RPMI7951 (cell line): ENCODE data around the gene COL15A1. TPM values are rescaled to one million over a fixed set of nuclear protein-coding genes. Genes with fewer than 3 reads are reported as not detected.

ENCODE experiments used
- DNase-seq: peaks from one replicate; pipeline ENCODE4 v3.0.0-alpha.2; 2012; ENCODE audit warnings: low read depth
- total RNA-seq: library from RNA; depleted of rRNA; stranded (reverse); fragments of >200 nt; shearing (Covaris generic); gene quantifications from 2 replicates; pipeline ENCODE4 v1.2.3, GENCODE V29; 2014

Gene COL15A1
- total RNA-seq, 1 experiment from 2014 or later, result 20.2 TPM

DNA sequence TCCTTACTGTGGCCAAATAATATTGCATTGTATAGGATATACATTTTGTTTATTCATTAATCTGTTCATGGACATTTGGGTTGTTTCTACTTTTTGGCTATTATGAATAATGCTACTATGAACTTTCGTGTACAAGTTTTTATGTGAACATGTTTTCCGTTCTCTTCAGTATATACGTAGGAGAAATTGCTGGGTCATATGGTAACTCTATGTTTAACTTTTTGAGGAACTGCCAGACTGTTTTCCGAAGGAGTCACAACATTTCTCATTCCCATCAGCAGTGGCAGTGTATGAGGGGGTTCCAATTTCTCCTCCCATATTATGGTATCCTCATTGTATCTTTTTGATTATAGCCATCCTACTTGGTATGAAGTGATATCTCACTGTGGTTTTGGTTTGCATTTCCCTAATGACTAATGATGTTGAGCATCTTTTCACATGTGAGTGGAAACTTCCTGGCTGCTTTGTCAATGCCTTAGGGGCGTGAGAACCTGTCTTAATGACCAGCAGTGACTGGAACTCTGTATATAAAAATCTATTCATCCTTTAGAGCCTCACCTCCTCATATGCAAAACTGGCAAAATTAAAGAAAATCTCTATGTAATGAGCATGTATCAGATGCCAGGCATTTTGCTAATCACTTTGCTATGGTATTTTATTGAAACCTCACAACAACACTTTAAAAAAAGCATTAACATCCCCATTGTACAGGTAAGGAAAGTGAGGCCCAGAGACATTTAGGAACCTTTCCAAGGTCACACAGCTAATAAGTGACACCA lies 113.4 kb downstream of the COL15A1 start:
- DNase-seq, result peak; percentile 95

DNA sequence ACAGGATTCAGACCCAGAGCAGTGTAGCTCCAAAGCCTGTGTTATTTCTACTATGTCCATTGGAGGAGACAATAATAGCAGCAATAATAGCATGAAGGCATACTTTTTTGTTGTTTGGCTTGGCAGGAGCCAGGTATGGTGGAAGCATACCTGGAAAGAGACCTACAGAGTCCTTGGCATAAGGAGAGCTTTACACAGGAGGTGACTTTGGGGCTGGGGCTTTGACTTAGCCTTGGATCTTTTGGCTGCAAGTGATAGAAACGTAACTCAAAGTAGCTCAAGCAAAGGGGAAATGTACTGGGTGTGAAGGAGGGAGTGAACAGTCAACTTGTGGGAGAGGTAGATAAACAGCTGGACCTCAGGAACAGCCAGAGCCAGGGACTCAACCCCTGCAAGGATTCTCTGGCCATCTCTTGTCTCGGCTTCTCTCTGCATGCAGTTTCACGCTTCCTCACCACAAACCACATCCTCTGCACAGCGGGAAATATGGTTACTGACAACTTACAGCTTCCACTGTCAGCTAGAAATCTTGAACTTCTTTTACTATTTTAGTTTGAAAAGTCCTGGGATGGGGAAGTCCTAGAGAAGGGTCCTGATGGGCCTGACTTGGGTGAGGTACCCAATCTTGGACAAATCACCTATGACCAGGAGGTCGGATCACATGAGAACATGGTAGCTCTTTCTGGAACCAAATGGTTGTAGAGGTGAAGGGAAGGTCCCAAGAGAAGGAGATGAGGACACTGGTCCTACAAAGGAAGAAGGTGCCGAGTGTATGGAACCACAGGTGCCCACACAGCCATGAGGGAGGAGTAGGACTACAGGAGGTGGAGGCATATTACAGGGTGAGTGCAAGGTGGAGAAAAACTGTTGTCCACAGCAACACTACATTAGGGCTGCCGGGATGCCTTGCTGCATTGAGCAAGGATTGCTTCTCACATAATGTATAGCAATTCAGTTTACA lies 114.2 kb downstream of the COL15A1 start:
- DNase-seq, result peak; percentile 97

DNA sequence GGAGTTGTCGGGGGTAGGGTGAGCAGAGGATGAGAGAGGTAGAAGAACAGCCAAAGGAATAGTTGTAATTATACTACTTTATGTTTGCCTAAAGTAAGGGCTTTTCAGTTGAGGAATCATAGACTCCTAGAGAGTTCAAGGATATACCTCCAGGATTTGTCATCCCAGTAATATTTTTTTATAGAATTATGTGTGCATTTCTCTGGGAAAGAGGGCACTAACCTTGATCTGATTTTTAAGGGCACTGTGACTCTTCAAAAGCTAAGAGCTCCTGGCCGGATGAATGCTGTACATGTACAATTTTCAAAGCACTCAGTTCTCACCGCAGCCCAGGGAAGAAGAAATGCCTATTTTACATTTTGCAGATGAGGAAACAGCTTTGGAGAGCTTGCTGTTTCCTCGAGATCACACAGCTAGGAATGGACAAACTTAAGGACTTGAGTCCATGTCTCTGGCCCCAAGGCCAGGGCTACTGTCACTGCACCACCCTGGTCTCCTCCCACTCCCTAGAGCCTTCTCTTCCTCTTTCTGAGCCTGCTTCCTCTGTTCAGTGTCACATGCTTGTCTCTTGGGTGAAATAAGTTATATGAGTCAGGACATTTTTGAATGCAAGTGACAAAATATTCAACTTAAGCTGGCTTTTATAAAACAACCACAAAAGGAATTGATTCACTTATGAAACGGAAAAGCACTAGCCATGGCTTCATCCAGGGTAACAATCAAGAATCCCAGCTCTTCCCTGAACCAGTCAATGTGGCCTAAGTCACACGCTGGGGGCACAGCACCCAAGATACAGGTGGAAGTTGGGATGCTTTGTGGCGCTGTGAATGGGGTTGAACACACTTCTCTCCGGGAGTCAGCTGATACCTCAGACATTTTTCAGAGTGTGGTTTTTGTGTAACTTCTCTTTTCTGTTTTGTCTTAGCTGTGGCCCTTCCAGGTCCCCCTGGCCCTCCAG lies 115.5 kb downstream of the COL15A1 start:
- DNase-seq, result peak; percentile 27

DNA sequence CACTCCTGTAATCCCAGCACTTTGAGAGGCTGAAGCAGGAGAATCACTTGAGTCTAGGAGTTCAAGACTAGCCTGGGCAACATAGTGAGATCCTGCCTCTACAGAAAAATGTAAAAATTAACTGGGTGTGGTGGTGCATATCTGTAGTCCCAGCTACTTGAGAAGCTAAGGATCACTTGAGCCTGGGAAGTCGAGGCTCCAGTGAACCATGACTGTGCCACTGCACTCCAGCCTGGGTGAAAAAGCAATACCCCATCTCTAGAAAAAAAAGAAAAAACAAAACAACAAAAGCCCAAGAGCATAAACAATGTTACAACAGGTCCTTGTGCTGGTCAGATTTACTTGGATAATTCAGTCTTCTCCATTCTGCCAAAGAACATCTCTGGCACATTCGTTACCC lies 116.9 kb downstream of the COL15A1 start:
- no peak for DNase-seq

DNA sequence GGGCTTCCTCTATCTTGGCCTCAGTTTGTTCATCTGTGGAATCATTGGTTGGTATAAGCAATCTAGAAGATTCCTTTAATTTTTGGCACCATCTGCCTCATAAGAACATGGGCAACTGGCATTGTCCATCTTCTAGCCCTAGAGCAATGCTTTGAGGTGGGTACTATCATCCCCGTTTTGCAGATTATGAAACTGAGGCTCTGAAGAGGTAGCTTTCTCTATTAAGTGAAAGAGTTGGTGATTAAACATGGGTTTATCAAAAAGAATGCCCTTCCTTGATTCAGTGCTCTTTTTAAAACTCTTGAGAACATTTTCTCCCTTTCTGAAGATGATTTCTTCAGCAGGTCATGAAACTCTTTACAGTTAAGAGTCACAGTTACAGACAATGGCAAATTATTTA lies 118.8 kb downstream of the COL15A1 start:
- DNase-seq, result no peak

DNA sequence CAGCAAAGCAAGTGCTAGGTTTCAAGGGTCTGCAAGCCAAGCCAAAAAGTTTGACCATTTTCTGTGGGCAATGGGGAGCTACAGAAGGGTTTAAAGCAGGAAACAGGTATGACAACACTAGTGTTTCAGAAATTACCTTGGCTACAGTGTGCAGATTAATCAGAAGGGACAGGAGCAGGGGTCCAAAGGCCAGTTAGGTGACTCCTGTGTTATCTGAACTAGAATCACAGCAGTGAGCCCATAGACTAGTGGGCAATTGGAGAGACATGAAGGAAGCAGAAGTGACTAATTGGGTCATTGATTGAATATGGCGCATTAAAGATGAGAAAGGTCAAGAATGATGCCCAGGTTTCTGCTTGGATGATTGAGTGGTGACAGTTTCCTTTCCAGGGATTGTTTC lies 119.8 kb downstream of the COL15A1 start:
- no peak for DNase-seq

DNA sequence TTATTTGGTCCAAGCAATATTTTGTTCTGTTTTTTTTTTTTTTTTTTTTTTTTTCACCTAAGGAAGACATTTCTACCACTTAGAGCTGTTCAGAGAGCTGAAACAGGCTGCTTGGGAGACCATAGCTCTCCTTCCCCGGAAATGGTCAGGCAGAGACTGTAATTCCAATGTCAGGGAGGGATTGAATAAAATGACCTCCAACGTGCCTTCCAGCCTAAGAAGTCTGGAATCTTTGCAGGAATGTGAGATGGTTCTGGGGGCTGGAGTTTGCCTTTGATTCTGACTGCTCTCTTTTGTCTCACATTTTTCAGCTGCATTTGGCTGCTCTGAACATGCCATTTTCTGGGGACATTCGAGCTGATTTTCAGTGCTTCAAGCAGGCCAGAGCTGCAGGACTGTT lies 122.9 kb downstream of the COL15A1 start:
- no peak for DNase-seq

DNA sequence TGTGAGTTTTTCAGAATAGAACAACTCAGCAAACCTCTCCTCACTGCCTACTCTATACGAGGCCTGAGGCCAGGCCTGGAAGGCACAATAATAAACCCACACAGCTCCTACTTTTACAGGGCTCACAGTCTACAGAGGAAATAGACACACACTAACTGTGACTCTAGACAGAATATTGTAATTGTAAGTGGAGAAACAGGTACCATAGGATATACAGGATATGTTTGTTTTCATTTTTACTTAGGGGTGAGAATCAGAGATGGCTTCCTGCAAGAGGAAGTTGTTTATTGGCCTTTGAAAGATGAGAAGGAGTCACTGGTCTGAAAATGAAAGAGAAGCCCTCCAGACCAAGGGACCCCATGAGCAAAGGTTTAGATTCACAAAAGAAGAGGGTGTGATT lies 125.4 kb downstream of the COL15A1 start:
- no peak for DNase-seq

DNA sequence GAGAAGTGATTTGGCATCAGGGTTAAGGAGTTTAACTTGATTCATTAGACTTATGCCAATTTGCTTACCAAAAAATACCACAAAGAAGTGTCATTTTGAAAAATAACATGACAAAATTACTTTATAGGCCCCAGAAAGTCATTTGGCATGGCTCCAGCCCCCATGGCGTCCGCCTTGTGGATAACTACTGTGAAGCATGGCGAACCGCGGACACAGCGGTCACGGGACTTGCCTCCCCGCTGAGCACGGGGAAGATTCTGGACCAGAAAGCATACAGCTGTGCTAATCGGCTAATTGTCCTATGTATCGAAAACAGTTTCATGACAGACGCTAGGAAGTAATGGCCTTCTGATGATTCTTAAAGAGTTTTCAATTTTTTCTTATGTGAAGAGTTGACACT lies 125.8 kb downstream of the COL15A1 start:
- DNase-seq, result no peak

DNA sequence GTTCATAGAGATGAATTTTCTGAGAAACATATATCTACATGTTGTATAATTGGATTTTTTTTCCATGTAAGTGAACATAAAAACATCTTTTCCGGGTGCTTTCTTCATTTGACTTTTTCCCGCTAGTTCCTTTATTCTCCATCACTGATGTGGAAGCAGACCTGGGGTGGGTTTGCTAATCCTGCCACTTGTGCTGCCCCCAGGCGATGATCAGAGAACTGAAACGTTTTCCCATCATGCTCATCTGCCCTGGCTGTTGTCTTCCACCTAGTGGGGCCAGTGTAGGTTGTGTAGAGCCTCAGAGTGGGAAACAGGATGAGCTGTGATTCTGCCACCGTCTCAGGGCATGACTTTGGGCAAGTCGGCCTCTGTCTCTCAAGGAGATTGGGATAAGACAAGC lies 127.0 kb downstream of the COL15A1 start:
- DNase-seq, result no peak

DNA sequence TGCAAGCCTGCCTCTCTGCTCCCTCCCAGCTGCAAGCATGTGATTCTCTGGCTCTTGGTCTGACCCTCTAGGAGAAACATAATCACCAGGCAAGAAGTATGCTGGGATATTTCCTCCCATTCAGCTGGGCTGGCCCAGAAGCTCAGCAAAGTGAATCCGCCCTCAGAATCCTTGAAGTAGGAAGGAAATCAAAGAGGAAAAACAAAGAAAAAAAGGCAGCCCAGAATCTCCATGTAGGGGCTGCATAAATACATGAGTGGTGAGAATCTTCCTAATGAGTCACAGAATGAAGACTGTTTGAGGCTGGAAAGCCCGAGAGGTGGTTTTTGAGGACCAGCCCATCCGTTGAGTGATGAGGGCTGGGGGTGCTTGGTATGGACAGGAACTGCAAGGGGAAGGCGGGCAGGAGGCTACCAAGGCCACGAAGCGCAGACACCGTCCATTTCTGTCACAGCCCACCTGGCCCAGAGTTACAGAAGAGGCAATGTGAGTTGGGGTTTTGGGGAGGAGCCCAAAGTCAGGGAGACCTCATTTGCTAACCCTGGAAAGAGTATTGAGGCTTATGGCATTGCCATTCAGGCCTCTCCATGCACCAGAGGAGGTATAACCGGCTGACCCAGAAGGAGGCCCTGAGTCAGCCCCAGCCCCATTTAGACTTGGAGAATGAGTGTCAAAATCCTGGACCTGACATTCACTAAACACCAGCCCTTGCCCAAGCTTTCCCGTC lies 127.8 kb downstream of the COL15A1 start:
- no peak for DNase-seq

DNA sequence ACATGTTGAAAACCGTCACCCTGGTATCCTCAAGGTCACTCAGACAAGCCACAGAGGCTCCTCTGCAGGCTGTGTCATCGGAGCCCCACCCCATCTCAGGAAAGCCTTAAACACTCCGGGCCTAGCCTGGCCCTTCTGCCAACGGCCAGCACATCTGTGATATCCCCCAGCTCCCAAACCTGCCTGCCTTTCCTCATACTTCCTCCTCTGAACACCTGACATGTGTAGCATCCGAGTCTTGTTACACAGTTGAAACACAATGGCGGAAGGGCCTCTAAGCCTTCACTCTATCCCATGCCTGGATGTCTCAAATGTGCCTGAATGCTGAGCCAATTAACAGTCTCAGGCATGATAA lies 128.3 kb downstream of the COL15A1 start:
- DNase-seq, result peak; percentile 40

DNA sequence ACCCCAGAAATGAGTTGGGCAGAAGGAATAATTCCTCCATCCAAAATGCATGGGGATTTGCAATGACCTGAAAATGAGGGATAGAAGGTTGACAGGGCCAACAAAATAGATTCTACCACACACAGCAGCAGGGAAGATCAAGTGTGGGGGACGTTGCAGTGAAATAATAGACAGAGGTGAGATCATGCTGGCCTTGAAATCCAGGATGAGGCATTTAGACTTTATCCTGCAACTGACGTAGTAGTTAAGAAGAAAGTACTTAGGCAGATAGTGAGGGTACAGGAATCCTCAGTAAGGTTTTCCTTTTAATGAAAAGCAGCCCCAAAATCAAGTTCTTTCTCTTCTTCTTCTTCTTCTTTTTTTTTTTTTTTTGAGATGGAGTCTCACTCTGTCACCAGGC lies 129.6 kb downstream of the COL15A1 start:
- no peak for DNase-seq

DNA sequence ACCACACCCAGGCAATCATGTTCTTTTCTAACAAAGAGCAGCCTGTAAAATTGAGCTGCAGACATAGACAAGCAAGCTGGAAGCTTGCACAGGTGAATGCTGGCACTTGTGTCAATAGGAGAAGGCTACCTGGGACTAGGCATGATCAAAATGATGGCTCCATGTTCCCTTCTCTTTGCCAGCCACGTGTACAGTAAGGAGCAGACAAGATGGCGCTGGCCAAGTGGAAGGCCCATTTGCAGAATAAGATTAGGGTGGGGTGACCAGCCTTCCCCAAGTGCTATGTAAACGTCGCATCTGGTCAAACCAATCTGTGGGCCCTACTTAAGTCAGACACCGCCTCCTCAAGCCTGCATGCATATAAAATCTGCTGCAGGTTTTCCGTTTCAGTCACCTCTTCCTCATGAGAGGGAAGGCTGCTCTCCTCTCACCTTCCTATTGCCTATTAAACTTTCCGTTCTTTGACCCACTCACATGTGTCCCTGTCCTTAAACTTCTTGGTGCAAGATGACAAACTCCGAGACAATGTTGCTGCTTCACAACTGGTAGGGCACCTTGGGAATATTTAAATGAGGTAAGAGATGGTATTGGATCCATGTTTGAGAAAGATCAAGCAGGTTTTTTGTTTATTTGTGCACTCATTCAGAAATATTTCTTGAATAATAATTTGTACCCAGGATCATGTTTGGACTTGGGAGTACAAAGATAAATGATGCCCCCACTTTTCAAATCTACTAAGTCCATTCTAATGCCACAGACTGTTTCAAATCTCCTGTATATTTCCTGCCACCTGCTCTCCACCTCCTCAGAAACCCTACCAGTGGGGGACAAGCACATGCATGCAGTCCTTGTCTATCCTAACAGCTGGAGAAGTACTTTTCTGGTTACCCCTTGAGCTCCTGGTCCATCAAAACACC lies 130.5 kb downstream of the COL15A1 start:
- DNase-seq, result no peak

DNA sequence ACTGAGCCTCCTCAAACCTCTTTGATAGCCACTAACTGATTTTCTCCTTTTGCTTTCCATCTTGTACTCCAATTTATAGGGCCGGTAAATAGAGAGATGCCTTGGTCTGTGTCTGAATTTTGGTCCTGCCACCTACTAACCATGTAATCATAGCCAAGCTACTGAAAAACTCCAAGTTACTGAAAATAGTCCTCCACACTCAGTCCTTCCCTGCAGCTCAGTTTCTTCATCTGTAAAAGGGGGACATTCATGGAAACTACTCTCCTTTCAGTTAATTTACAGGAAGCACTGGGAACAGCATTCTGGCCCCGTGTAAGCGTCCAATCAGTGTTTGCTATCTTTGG lies 131.2 kb downstream of the COL15A1 start:
- DNase-seq, result no peak

DNA sequence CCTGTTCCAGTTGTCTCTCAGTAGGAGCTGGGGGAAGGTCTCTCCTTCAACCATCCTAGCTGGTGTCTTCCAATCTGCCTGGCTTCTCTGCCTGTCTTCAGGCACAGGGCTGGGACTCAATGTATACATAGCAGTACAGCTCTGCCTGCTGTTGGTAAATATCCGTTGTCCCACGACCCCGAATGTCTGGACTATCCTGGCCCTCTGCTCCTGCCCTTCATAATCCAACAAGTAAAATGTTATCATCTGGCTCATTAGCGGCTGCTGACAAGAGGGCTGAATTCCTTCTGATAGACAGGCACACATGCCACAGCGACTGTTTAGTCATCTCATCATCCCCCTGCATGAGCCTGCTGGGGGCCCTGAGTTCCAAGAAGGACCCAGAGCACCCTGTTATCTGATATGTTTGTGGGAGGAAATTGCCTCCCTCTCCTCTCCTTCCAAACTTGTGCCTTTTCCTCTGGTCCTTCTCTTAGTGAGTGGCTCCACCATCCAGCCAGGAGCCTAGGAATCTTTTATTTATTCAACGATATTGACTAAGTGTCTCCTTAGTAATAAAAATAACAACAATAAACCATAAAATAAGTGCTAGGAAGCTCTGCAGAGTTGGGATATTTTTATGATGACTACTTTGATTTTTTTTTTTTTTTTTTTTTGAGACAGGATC lies 131.7 kb downstream of the COL15A1 start:
- no peak for DNase-seq

DNA sequence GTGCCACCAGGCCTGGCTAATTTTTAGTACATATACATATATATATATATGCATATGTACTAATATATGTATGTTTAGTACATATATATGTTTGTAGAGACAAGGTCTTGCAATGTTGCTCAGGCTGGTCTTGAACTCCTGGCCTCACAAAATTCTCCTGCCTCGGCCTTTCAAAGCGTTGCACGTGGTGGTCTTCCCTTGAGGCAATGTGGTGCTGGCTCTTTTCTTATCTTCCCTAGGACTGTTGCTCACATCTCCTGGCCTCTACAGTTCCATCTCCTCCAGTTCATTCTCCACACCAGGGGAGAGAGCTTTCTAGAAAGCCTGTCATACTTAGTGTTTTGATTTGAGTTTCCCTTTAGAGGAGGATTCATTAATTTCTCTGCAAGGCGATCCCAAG lies 132.3 kb downstream of the COL15A1 start:
- DNase-seq, result no peak

DNA sequence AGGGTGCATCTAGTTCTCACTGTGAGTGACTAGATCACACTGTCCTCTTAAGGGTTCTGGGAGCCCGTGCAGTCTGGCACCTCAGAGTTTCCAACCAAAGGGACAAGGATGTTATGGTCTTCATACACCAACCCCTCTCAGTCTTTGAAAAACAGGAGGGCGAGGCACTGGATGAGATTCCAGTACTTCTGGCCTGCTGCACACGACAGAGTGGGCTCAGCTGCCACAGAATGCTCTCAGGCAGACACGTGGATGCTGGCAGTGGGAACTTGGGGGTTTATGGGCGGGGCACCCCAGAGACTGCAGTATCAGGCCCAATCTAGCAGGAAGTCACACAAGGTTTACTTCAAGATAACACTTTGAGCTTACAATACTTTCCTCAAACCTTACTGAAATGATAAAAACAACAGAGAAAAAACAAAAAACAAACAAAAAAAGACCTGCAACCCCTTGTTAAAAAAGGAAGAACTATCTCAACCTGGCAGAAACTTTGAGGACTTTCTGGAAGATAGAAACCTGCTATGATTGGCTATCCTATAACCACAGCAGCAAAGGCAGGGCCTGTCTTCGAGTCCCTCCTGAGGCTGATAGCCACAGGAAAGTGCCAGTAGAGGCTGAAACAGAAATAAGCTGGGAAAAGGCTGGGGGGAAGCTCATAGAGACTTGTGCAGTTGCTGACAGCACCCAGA lies 132.9 kb downstream of the COL15A1 start:
- no peak for DNase-seq

DNA sequence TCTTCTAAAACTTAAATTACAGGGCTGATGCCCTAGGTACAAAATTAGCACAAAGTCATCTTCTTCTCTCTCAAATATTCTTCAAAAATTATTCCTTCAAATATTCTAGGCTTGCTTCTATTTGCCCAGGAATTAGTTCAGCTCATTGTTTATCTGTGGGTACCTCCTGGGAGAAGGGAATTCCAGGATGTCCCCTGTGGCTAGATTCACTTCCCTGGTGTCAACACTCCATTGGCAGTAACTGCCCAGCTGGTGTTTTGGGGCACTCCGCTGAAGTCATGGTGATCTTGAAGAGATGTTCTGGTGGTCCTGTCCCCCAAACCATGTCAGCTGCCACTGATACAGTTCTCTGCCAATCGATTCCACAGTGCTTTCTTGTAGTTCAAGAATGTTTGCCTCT lies 135.0 kb downstream of the COL15A1 start:
- no peak for DNase-seq
